ENCODE data around the gene RAET1G.
"Not testable (repeated sequence)": the region's sequence is repeated elsewhere in the genome, so short reads cannot be mapped to it uniquely, and the experiment has no call there.

Gene RAET1G

DNA sequence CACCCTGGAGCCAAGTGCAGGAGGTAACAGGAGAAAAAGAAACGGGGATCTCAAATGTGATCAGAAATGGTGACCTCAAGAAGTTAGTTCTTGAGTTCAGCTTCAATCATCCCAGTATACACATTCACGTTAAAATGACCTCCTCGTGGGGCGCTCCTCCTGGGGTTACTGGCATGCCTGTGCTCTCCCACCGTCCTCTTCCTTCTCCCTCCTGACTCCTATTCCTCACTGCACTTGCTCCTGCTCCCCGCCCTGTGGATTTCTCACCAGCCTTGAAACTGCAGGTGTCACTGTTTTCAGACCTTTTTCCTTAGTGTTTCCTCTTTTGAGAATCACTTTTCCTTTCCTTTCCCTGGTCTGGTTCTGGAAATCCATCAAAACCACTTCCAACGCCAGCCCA, 23.7 kb upstream of the RAET1G start:
- H3K27ac ChIP-seq (ENCODE audit: low read length); H3K4me1 ChIP-seq (ENCODE audit: insufficient read depth, low read length); DNase-seq; H3K27me3 ChIP-seq (ENCODE audit: insufficient read depth, low read length, poor library complexity); H3K79me2 ChIP-seq (ENCODE audit: insufficient read depth, low read length); H4K20me1 ChIP-seq (ENCODE audit: insufficient read depth, low read length); H2AFZ ChIP-seq (ENCODE audit: low read depth, low read length); H3K4me3 ChIP-seq (ENCODE audit: low read depth in 1 of 2, low read length in 2 of 2); H3K9ac ChIP-seq (ENCODE audit: low read depth, low read length); H3K36me3 ChIP-seq (ENCODE audit: insufficient read depth, low read length); ATAC-seq (ENCODE audit: insufficient read depth, low read depth); H3K4me2 ChIP-seq (ENCODE audit: insufficient read depth, low read length); H3K9me3 ChIP-seq (ENCODE audit: insufficient read depth, low read length, severe bottlenecking): not testable (repeated sequence)

DNA sequence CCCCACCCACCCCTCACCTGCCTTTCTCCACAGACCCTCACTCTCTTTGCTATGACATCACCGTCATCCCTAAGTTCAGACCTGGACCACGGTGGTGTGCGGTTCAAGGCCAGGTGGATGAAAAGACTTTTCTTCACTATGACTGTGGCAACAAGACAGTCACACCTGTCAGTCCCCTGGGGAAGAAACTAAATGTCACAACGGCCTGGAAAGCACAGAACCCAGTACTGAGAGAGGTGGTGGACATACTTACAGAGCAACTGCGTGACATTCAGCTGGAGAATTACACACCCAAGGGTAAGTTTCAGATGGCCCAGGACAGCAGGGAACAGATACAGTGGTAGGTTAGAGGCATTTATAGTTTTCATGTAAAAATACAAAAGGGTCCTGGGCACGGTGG, 22.4 kb upstream of the RAET1G start:
- not testable (repeated sequence) for DNase-seq; H3K27me3 ChIP-seq (ENCODE audit: insufficient read depth, low read length, poor library complexity); H3K4me2 ChIP-seq (ENCODE audit: insufficient read depth, low read length)

DNA sequence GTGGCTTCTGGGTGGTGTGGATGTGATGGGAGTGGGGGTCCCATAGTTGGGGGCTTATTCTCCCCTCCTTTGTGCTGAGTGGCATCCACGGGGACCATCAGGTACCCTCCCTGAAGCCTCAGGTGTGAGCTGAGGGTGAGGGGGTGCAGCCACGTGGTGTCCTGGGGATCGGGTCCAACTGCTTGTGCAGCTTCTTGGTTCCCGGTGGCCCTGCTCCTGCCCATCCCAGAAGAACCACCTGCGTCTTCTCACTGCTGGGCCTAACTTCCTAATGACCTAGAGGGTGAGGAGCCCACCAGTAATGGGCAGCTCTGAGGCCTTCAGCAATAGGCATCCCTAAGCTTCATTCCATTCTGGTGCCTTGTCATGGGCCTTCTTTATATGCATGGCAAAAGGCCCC, 20.4 kb upstream of the RAET1G start:
- not testable (repeated sequence) for H3K4me3 ChIP-seq (ENCODE audit: low read depth in 1 of 2, low read length in 2 of 2); H3K9ac ChIP-seq (ENCODE audit: low read depth, low read length); H4K20me1 ChIP-seq (ENCODE audit: insufficient read depth, low read length); ATAC-seq (ENCODE audit: insufficient read depth, low read depth); H3K9me3 ChIP-seq (ENCODE audit: insufficient read depth, low read length, severe bottlenecking); H3K79me2 ChIP-seq (ENCODE audit: insufficient read depth, low read length); H2AFZ ChIP-seq (ENCODE audit: low read depth, low read length); H3K27ac ChIP-seq (ENCODE audit: low read length); DNase-seq; H3K36me3 ChIP-seq (ENCODE audit: insufficient read depth, low read length)
- peaks cover 12% of the 10 kb centered on the region for H3K4me1 ChIP-seq (ENCODE audit: insufficient read depth, low read length)
- 0 out of 2 replicates have a peak overlapping the region, but pooled peaks have one; percentile 90 for H3K4me2 ChIP-seq (ENCODE audit: insufficient read depth, low read length)
- H3K27me3 ChIP-seq (ENCODE audit: insufficient read depth, low read length, poor library complexity) = peaks cover 24% of the 10 kb centered on the region

More for the DNA sequence above, 22.4 kb upstream of the RAET1G start:
- H2AFZ ChIP-seq (ENCODE audit: low read depth, low read length); H4K20me1 ChIP-seq (ENCODE audit: insufficient read depth, low read length); H3K4me3 ChIP-seq (ENCODE audit: low read depth in 1 of 2, low read length in 2 of 2); H3K9ac ChIP-seq (ENCODE audit: low read depth, low read length); ATAC-seq (ENCODE audit: insufficient read depth, low read depth); H3K9me3 ChIP-seq (ENCODE audit: insufficient read depth, low read length, severe bottlenecking); H3K79me2 ChIP-seq (ENCODE audit: insufficient read depth, low read length); H3K27ac ChIP-seq (ENCODE audit: low read length); H3K36me3 ChIP-seq (ENCODE audit: insufficient read depth, low read length): not testable (repeated sequence)
- peaks cover 12% of the 10 kb centered on the region for H3K4me1 ChIP-seq (ENCODE audit: insufficient read depth, low read length)

DNA sequence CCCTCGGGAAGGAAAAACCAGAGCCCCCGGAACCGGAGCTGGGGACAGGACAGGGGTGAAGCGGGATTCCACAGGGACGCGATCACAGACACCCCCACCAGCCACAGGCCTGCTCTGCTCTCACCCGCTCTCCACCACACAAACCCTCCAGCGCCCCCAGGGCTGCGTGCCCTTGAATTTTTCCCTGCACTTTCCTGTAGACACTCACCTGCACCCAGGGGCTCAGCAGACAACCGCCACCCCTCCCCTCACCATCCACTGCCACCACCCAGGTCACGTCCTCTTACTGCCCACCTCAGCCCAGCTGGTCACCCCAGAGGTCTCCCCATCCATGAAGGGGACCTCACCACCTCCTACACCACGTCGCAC, 19.5 kb upstream of the RAET1G start:
- H3K4me2 ChIP-seq (ENCODE audit: insufficient read depth, low read length) = peak overlapping the region; percentile 90

More for the DNA sequence above, 19.5 kb upstream of the RAET1G start:
- TF ChIP-seq EZH2 (IDR thresholded peaks at IDR 0.05; ENCODE audit: borderline replicate concordance, low read depth, low read length, severe bottlenecking) = no peak
- TF ChIP-seq, protein P1, sequence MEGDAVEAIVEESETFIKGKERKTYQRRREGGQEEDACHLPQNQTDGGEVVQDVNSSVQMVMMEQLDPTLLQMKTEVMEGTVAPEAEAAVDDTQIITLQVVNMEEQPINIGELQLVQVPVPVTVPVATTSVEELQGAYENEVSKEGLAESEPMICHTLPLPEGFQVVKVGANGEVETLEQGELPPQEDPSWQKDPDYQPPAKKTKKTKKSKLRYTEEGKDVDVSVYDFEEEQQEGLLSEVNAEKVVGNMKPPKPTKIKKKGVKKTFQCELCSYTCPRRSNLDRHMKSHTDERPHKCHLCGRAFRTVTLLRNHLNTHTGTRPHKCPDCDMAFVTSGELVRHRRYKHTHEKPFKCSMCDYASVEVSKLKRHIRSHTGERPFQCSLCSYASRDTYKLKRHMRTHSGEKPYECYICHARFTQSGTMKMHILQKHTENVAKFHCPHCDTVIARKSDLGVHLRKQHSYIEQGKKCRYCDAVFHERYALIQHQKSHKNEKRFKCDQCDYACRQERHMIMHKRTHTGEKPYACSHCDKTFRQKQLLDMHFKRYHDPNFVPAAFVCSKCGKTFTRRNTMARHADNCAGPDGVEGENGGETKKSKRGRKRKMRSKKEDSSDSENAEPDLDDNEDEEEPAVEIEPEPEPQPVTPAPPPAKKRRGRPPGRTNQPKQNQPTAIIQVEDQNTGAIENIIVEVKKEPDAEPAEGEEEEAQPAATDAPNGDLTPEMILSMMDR (IDR thresholded peaks at IDR 0.05; ENCODE audit: borderline replicate concordance, extremely low read depth, low read length, poor library complexity, severe bottlenecking) = peak; percentile 22
- ATAC-seq (ENCODE audit: insufficient read depth, low read depth) (peak; percentile 30), DNase-seq (peak; percentile 22)
- Histone ChIP-seq H2AFZ (ENCODE audit: low read depth, low read length) (peak overlapping the region; percentile 90), H4K20me1 (ENCODE audit: insufficient read depth, low read length) (0 out of 2 replicates have a peak, but pooled peaks cover 3% of the 10 kb centered on the region), H3K27ac (ENCODE audit: low read length) (peak overlapping the region; percentile 57; the same call in 1 of the 2 replicates), H3K4me3 (ENCODE audit: low read depth in 1 of 2, low read length in 2 of 2) (peak overlapping the region; percentile 39 to 89; a peak in 3 of 4 replicates), H3K9me3 (ENCODE audit: insufficient read depth, low read length, severe bottlenecking) (no peaks in the 10 kb centered on the region), H3K27me3 (ENCODE audit: insufficient read depth, low read length, poor library complexity) (peaks cover 27% of the 10 kb centered on the region), H3K79me2 (ENCODE audit: insufficient read depth, low read length) (no peaks in the 10 kb centered on the region; the same call in 1 of the 2 replicates), H3K36me3 (ENCODE audit: insufficient read depth, low read length) (no peaks in the 10 kb centered on the region), H3K9ac (ENCODE audit: low read depth, low read length) (peak overlapping the region; percentile 65), H3K4me1 (ENCODE audit: insufficient read depth, low read length) (peaks cover 12% of the 10 kb centered on the region)

Measured in DND-41 (cell line).